HCT116 (cell line): ENCODE results near the gene C20orf141. TPM values are rescaled to one million over a fixed set of nuclear protein-coding genes. Genes with fewer than 3 reads are reported as not detected.

ENCODE experiments used
- ATAC-seq: fragments of 200-7000 bp; cut with Tn5 transposase; 2 replicates; pipeline ENCODE4 v1.9.1; 2020; ENCODE audit warnings: mild to moderate bottlenecking, moderate library complexity
- BruUV-seq: library from RNA; stranded (reverse); fragments of 400-500 nt; replicated peaks from 2 replicates; lab custom pipeline; 2021; lab: Mats Ljungman, UMichigan
- CTCF ChIA-PET: fragments of 300-600 bp; sonication (Branson Sonifier 250); formaldehyde crosslinking; loops from one replicate; lab custom pipeline; 2021; ENCODE audit warnings: antibody characterized with exemption; lab: Charles Lee
- POLR2A ChIA-PET: fragments of 300-600, 350-600 bp; sonication (Branson Sonifier 250); formaldehyde crosslinking; loops from one replicate; lab custom pipeline; 2021; ENCODE audit warnings: antibody characterized with exemption; lab: Charles Lee
- RAD21 ChIA-PET, 2 experiments: fragments of 300-600 bp; sonication (Branson Sonifier 250); formaldehyde crosslinking; loops; one replicate each; lab custom pipeline; 2023; ENCODE audit warnings: low total read pairs in 2 of 2; ENCODE audit not compliant: uncharacterized antibody in 2 of 2, unreplicated experiment in 2 of 2, low non-redundant PET in 1 of 2; lab: Charles Lee
- DNase-seq: peaks from one replicate; pipeline ENCODE4 v3.0.0-alpha.2; 2010; ENCODE audit warnings: low read depth, low spot score
- H2AFZ ChIP-seq: fragments of 200-600 bp; shearing (Covaris generic), sonication (generic); 2 replicates; pipeline ENCODE4 v1.6.1; 2017; ENCODE audit warnings: low read depth, mixed run types, mixed read lengths, antibody characterized with exemption, low read length; ENCODE audit not compliant: poor library complexity, severe bottlenecking
- H3K27ac ChIP-seq: 2 replicates; pipeline ENCODE4 v1.5.1; 2012; ENCODE audit warnings: low read depth, low read length
- H3K27me3 ChIP-seq: fragments of 200-600 bp; sonication (generic); 2 replicates; pipeline ENCODE4 v1.6.1; 2016; ENCODE audit warnings: mixed run types, low read length, mixed read lengths; ENCODE audit not compliant: insufficient read depth
- H3K36me3 ChIP-seq, 2 experiments: fragments of 200-500 bp in 1 of 2; fragments of 200-600 bp in 1 of 2; sonication (Bioruptor generic) in 1 of 2; sonication (generic) in 1 of 2; 2 replicates each; pipeline versions ENCODE4 v1.5.1 to v1.6.1; 2014 to 2016; ENCODE audit warnings: low read length in 2 of 2, inconsistent platforms in 1 of 2, mixed read lengths in 1 of 2, mixed run types in 1 of 2; ENCODE audit not compliant: insufficient read depth in 2 of 2, control insufficient read depth in 1 of 2
- H3K4me1 ChIP-seq, 2 experiments: fragments of 200-600 bp in 1 of 2; sonication (generic) in 1 of 2; 2 replicates each; pipeline versions ENCODE4 v1.5.1 to v1.6.1; 2012 to 2017; ENCODE audit warnings: low read length in 2 of 2, inconsistent platforms in 1 of 2, mild to moderate bottlenecking in 1 of 2, mixed read lengths in 1 of 2, mixed run types in 1 of 2, moderate library complexity in 1 of 2; ENCODE audit not compliant: insufficient read depth in 2 of 2, control insufficient read depth in 1 of 2
- H3K4me2 ChIP-seq: fragments of 200-600 bp; sonication (generic); 2 replicates; pipeline ENCODE4 v1.6.1; 2017; ENCODE audit warnings: mixed run types, low read length, mixed read lengths
- H3K4me3 ChIP-seq, 2 experiments: fragments of 200-600 bp in 1 of 2; sonication (generic) in 1 of 2; replicated peaks in 1 of 2; 2 replicates each; pipeline ENCODE4 v1.5.1; 2011 to 2016; ENCODE audit warnings: low read length in 2 of 2, control low read depth in 1 of 2, low read depth in 1 of 2, mild to moderate bottlenecking in 1 of 2, mixed read lengths in 1 of 2, mixed run types in 1 of 2
- H3K79me2 ChIP-seq: fragments of 200-600 bp; sonication (generic); 2 replicates; pipeline ENCODE4 v1.6.1; 2017; ENCODE audit warnings: mild to moderate bottlenecking, mixed run types, low read length, moderate library complexity, mixed read lengths; ENCODE audit not compliant: insufficient read depth
- H3K9ac ChIP-seq: fragments of 200-600 bp; sonication (generic); 2 replicates; pipeline ENCODE4 v1.6.1; 2016; ENCODE audit warnings: low read length, mixed read lengths
- H3K9me2 ChIP-seq: fragments of 200-600 bp; sonication (generic), shearing (Covaris generic); 2 replicates; pipeline ENCODE4 v1.6.1; 2017; ENCODE audit warnings: mixed run types, mild to moderate bottlenecking, moderate library complexity; ENCODE audit not compliant: insufficient read depth
- H3K9me3 ChIP-seq, 2 experiments: fragments of 200-500 bp in 1 of 2; fragments of 200-600 bp in 1 of 2; sonication (Bioruptor generic) in 1 of 2; sonication (generic) in 1 of 2; 2 replicates each; pipeline ENCODE4 v1.6.1; 2014 to 2017; ENCODE audit warnings: low read length in 2 of 2, mixed read lengths in 2 of 2, inconsistent platforms in 1 of 2, low read depth in 1 of 2, mild to moderate bottlenecking in 1 of 2, mixed run types in 1 of 2, moderate library complexity in 1 of 2; ENCODE audit not compliant: control insufficient read depth in 1 of 2, insufficient read depth in 1 of 2
- H4K20me1 ChIP-seq: fragments of 200-600 bp; sonication (generic), shearing (Covaris generic); 2 replicates; pipeline ENCODE4 v1.6.1; 2017; ENCODE audit warnings: mixed run types, mild to moderate bottlenecking, moderate library complexity; ENCODE audit not compliant: insufficient read depth
- CBX3 ChIP-seq: IDR thresholded peaks from 2 replicates; pipeline ENCODE4 v1.6.1; 2012; ENCODE audit warnings: low read depth
- EZH2 ChIP-seq: fragments of 200-600 bp; sonication (generic); IDR thresholded peaks from 2 replicates; pipeline ENCODE4 v1.6.1; 2017; ENCODE audit warnings: antibody characterized with exemption, mixed run types
- EZH2phosphoT487 ChIP-seq: fragments of 200-600 bp; IDR thresholded peaks from 2 replicates; pipeline ENCODE4 v1.6.1; 2018; ENCODE audit warnings: antibody characterized with exemption, borderline replicate concordance
- FOSL1 ChIP-seq: IDR thresholded peaks from 2 replicates; pipeline ENCODE4 v1.6.1; 2012; ENCODE audit warnings: low read depth
- RAD21 ChIP-seq: IDR thresholded peaks from 2 replicates; pipeline ENCODE4 v1.6.1; 2012; ENCODE audit warnings: low read depth, mild to moderate bottlenecking
- REST ChIP-seq: IDR thresholded peaks from 2 replicates; pipeline ENCODE4 v1.6.1; 2012; ENCODE audit warnings: low read depth
- SIN3A ChIP-seq: IDR thresholded peaks from 2 replicates; pipeline ENCODE4 v1.6.1; 2012; ENCODE audit warnings: low read depth
- SP1 ChIP-seq: IDR thresholded peaks from 2 replicates; pipeline ENCODE4 v1.6.1; 2012; ENCODE audit warnings: low read depth
- TCF7L2 ChIP-seq: IDR thresholded peaks from 2 replicates; pipeline ENCODE4 v1.7.0; 2011; ENCODE audit warnings: borderline replicate concordance, inconsistent platforms; ENCODE audit not compliant: insufficient read depth, insufficient read length; ENCODE audit errors: extremely low read depth
- YY1 ChIP-seq: IDR thresholded peaks from 2 replicates; pipeline ENCODE4 v1.6.1; 2011; ENCODE audit warnings: low read length, low read depth, moderate library complexity, mild to moderate bottlenecking; ENCODE audit not compliant: insufficient replicate concordance; ENCODE audit errors: extremely low read depth
- ZFX ChIP-seq: fragments of 450-650 bp; IDR thresholded peaks from 2 replicates; pipeline ENCODE4 v1.6.1; 2017
- intact Hi-C: fragments of 100-400 bp; cut with micrococcal nuclease; formaldehyde crosslinking; loops from 2 replicates; pipeline ENCODE4 v1.10.0; 2022
- total RNA-seq: library from RNA; stranded (reverse); gene quantifications from one replicate; pipeline ENCODE4 v1.2.1, GENCODE V29; 2021; ENCODE audit not compliant: unreplicated experiment
- TF ChIP-seq, protein P1 (sequence below): IDR thresholded peaks from 2 replicates; pipeline ENCODE4 v1.6.1; 2012

C20orf141 gene
- total RNA-seq, 1 experiment from 2014 or later = not detected

- Histone ChIP-seq H3K4me2 (no peak overlapping the region), H3K27ac (no peak overlapping the region), H3K9me3 (peaks cover 4 to 9% of the 10 kb centered on the region in 2 experiments; a peak in 1 of 4 replicates), H3K36me3 (no peaks in the 10 kb centered on the region), H3K9ac (no peak overlapping the region), H3K9me2 (no peaks in the 10 kb centered on the region), H4K20me1 (no peaks in the 10 kb centered on the region), H3K4me3 (no peak overlapping the region), H3K79me2 (no peaks in the 10 kb centered on the region), H3K27me3 (peaks cover 4% of the 10 kb centered on the region; the same call in 1 of the 2 replicates), H3K4me1 (peaks cover 3 to 12% of the 10 kb centered on the region in 2 experiments; a peak in 2 of 4 replicates), H2AFZ (no peak overlapping the region)
- BruUV-seq = no TSS peak
- intact Hi-C loops = no loop called here
- ChIA-PET POLR2A (no interaction called here), RAD21 (no interaction called here), CTCF (no interaction called here)
- DNase-seq = no peak
- TF ChIP-seq CBX3 (no peak), SP1 (no peak), FOSL1 (no peak), TCF7L2 (no peak), YY1 (no peak), REST (no peak), EZH2 (no peak), ZFX (no peak), SIN3A (no peak), RAD21 (no peak), EZH2phosphoT487 (no peak)
- TF ChIP-seq, protein P1, sequence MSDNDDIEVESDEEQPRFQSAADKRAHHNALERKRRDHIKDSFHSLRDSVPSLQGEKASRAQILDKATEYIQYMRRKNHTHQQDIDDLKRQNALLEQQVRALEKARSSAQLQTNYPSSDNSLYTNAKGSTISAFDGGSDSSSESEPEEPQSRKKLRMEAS = no peak
- no peak for ATAC-seq
Observed at GRCh38 chr20:2809690-2810089, 5.1 kb upstream of the C20orf141 start.
